IMR-90 (cell line): ENCODE results near the gene SIPA1L3. TPM values are rescaled to one million over a fixed set of nuclear protein-coding genes. Genes with fewer than 3 reads are reported as not detected.

Experiments
- ATAC-seq: fragments of 200-7000 bp; cut with Tn5 transposase; 2 replicates; pipeline ENCODE4 v1.9.1; 2020; ENCODE audit warnings: low read depth, mild to moderate bottlenecking, moderate library complexity
- BruUV-seq: library from RNA; stranded (reverse); fragments of 400-500 nt; replicated peaks from 2 replicates; lab custom pipeline; 2021; lab: Mats Ljungman, UMichigan
- CTCF ChIA-PET: fragments of 300-600 bp; formaldehyde crosslinking; extraction: SDS; loops from one replicate; lab custom pipeline; 2021; ENCODE audit warnings: antibody characterized with exemption; lab: Yijun Ruan, JAX
- POLR2A ChIA-PET: fragments of 300-600 bp; sonication (Branson Sonifier 250); formaldehyde crosslinking; loops from one replicate; lab custom pipeline; 2022; ENCODE audit warnings: antibody characterized with exemption; ENCODE audit not compliant: unreplicated experiment; lab: Charles Lee
- DNase-seq: peaks from one replicate; pipeline ENCODE4 v3.0.0; 2013
- H2AFZ ChIP-seq: replicated peaks from 2 replicates; pipeline ENCODE3; 2013; ENCODE audit warnings: low read length, mild to moderate bottlenecking; ENCODE audit not compliant: poor library complexity
- H2AK5ac ChIP-seq: 2 replicates; pipeline ENCODE4 v1.6.1; 2013; ENCODE audit warnings: low read depth, low read length, inconsistent platforms
- H2AK9ac ChIP-seq: replicated peaks from 2 replicates; pipeline ENCODE3; 2013; ENCODE audit warnings: mild to moderate bottlenecking, low read depth, low read length, moderate library complexity; ENCODE audit not compliant: poor library complexity
- H2BK120ac ChIP-seq: 2 replicates; pipeline ENCODE4 v1.6.1; 2013; ENCODE audit warnings: low read depth, low read length, inconsistent platforms
- H2BK15ac ChIP-seq: 3 replicates; pipeline ENCODE4 v1.6.1; 2013; ENCODE audit warnings: low read depth, low read length, inconsistent platforms
- H2BK20ac ChIP-seq: 2 replicates; pipeline ENCODE4 v1.6.1; 2013; ENCODE audit warnings: low read depth, mild to moderate bottlenecking, inconsistent platforms, low read length, moderate library complexity
- H2BK5ac ChIP-seq: 2 replicates; pipeline ENCODE4 v1.6.1; 2013; ENCODE audit warnings: mild to moderate bottlenecking, low read depth, low read length, inconsistent platforms; ENCODE audit not compliant: poor library complexity, severe bottlenecking
- H3K14ac ChIP-seq: replicated peaks from 2 replicates; pipeline ENCODE4 v1.6.1; 2013; ENCODE audit warnings: low read depth, low read length, inconsistent platforms
- H3K18ac ChIP-seq: 2 replicates; pipeline ENCODE4 v1.6.1; 2013; ENCODE audit warnings: low read depth, low read length, control low read depth
- H3K23ac ChIP-seq: 2 replicates; pipeline ENCODE4 v1.6.1; 2013; ENCODE audit warnings: low read depth, low read length, inconsistent platforms
- H3K27ac ChIP-seq: 2 replicates; pipeline ENCODE4 v1.5.1; 2013; ENCODE audit warnings: mild to moderate bottlenecking, control low read depth, low read length; ENCODE audit not compliant: insufficient read depth
- H3K27me3 ChIP-seq: 2 replicates; pipeline ENCODE4 v1.6.1; 2013; ENCODE audit warnings: low read length; ENCODE audit not compliant: control insufficient read depth, insufficient read depth
- H3K36me3 ChIP-seq: 2 replicates; pipeline ENCODE4 v1.6.1; 2013; ENCODE audit warnings: low read length, mixed read lengths; ENCODE audit not compliant: control insufficient read depth, insufficient read depth
- H3K4ac ChIP-seq: 2 replicates; pipeline ENCODE4 v1.6.1; 2013; ENCODE audit warnings: low read depth, low read length, inconsistent platforms
- H3K4me1 ChIP-seq: 2 replicates; pipeline ENCODE4 v1.6.1; 2013; ENCODE audit warnings: low read length, mixed read lengths; ENCODE audit not compliant: control insufficient read depth, insufficient read depth
- H3K4me2 ChIP-seq: 2 replicates; pipeline ENCODE4 v1.6.1; 2013; ENCODE audit warnings: low read depth, mild to moderate bottlenecking, control low read depth, low read length, moderate library complexity
- H3K4me3 ChIP-seq: 2 replicates; pipeline ENCODE4 v1.5.1; 2013; ENCODE audit warnings: low read depth, mild to moderate bottlenecking, control low read depth, low read length, moderate library complexity; ENCODE audit not compliant: insufficient read depth
- H3K56ac ChIP-seq: 2 replicates; pipeline ENCODE4 v1.6.1; 2013; ENCODE audit warnings: low read length, inconsistent platforms; ENCODE audit not compliant: insufficient read depth; ENCODE audit errors: extremely low read depth
- H3K79me1 ChIP-seq, 2 experiments: 2 replicates each; pipeline ENCODE4 v1.6.1; 2013; ENCODE audit warnings: low read length in 2 of 2, inconsistent platforms in 1 of 2, low read depth in 1 of 2
- H3K9ac ChIP-seq: 2 replicates; pipeline ENCODE4 v1.6.1; 2013; ENCODE audit warnings: low read depth, low read length, control low read depth
- H3K9me1 ChIP-seq: 2 replicates; pipeline ENCODE4 v1.6.1; 2013; ENCODE audit warnings: low read length, inconsistent platforms; ENCODE audit not compliant: insufficient read depth
- H3K9me3 ChIP-seq: 2 replicates; pipeline ENCODE4 v1.6.1; 2013; ENCODE audit warnings: low read length; ENCODE audit not compliant: control insufficient read depth, insufficient read depth
- H4K20me1 ChIP-seq: 2 replicates; pipeline ENCODE4 v1.6.1; 2013; ENCODE audit warnings: low read length, inconsistent platforms; ENCODE audit not compliant: insufficient read depth
- H4K5ac ChIP-seq: 2 replicates; pipeline ENCODE4 v1.6.1; 2013; ENCODE audit warnings: mild to moderate bottlenecking, low read depth, low read length, control low read depth
- H4K8ac ChIP-seq, 2 experiments: 2 replicates each; pipeline ENCODE4 v1.6.1; 2013; ENCODE audit warnings: low read depth in 2 of 2, low read length in 2 of 2, control low read depth in 1 of 2, inconsistent platforms in 1 of 2
- H4K91ac ChIP-seq: 2 replicates; pipeline ENCODE4 v1.6.1; 2013; ENCODE audit warnings: low read depth, low read length, inconsistent platforms; ENCODE audit not compliant: insufficient read depth
- BHLHE40 ChIP-seq: fragments of 150-350 bp; IDR thresholded peaks from 2 replicates; pipeline ENCODE4 v1.6.1; 2016; ENCODE audit warnings: mild to moderate bottlenecking, low read depth, low read length
- CHD1 ChIP-seq: IDR thresholded peaks from 2 replicates; pipeline ENCODE4 v1.6.1; 2012; ENCODE audit warnings: low read depth, low read length, improper control_type of control experiment
- dilution Hi-C: fragments of 300-500 bp; cut with HindIII; formaldehyde crosslinking; loops from one replicate; pipeline ENCODE4 v1.14.3; 2018; ENCODE audit warnings: low sequenced_read_pairs; ENCODE audit not compliant: unreplicated experiment
- in situ Hi-C: fragments of 300-500 bp; cut with MboI; formaldehyde crosslinking; loops from 3 replicates; pipeline ENCODE4 v1.14.3; 2019; ENCODE audit warnings: low sequenced_read_pairs, inconsistent platforms, mixed read lengths
- intact Hi-C: fragments of 100-400 bp; cut with micrococcal nuclease; formaldehyde crosslinking; loops from 2 replicates; pipeline ENCODE4 v1.10.0; 2022
- polyA plus RNA-seq, 3 experiments: library from polyadenylated mRNA; depleted of rRNA; stranded (reverse); fragments of >200 nt; gene quantifications; 2 replicates each; pipeline ENCODE4 v1.2.3, GENCODE V29; 2012; ENCODE audit warnings: low replicate concordance in 1 of 3
- total RNA-seq: library from RNA; depleted of rRNA; stranded (reverse); fragments of >200 nt; gene quantifications from 2 replicates; pipeline ENCODE4 v1.2.3, GENCODE V29; 2012

SIPA1L3 gene
- total and polyA plus RNA-seq, 2 of the 4 experiments (the other 2 are of a cell fraction): 4.1 to 9.4 TPM

GRCh38 chr19:38250428-38250820 is 343.4 kb downstream of the SIPA1L3 start:
- TF ChIP-seq CHD1: no peak
- TF ChIP-seq BHLHE40: no peak
- H3K4me1 ChIP-seq: peaks cover 33% of the 10 kb centered on the region
- H2BK20ac ChIP-seq: no peak overlapping the region
- dilution Hi-C loops: no loop called here
- no peak overlapping the region for H2AK9ac ChIP-seq
- no peak overlapping the region; the same call in 2 of the 3 replicates for H2BK15ac ChIP-seq
- no peak overlapping the region for H2BK5ac ChIP-seq
- H4K5ac ChIP-seq: no peak overlapping the region
- peak overlapping the region in 1 of 2 experiments; percentile 83; a peak in 1 of 4 replicates for H4K8ac ChIP-seq
- H2BK120ac ChIP-seq: no peak overlapping the region
- H3K14ac ChIP-seq: no peak overlapping the region
- no peak for DNase-seq
- ATAC-seq: no peak
- H3K27ac ChIP-seq: no peak overlapping the region
- H4K91ac ChIP-seq: no peak overlapping the region; the same call in 1 of the 2 replicates
- in situ Hi-C loops: no loop called here
- no peak overlapping the region for H2AFZ ChIP-seq
- peaks cover 3% of the 10 kb centered on the region; the same call in 1 of the 2 replicates for H3K9me1 ChIP-seq
- H3K27me3 ChIP-seq: no peaks in the 10 kb centered on the region
- ChIA-PET POLR2A (no interaction called here), CTCF (interaction anchor here (1.0 to 1.5 kb wide), 2 partner anchors 16 to 80 kb away, joined by 4 read pairs; no protein-coding TSS in a partner anchor)
- no peaks in the 10 kb centered on the region for H3K79me1 ChIP-seq
- no peak overlapping the region for H3K4me2 ChIP-seq
- H3K56ac ChIP-seq: no peak overlapping the region
- intact Hi-C loops: no loop called here
- BruUV-seq: no TSS peak
- peak overlapping the region; percentile 70 for H3K4ac ChIP-seq
- no peaks in the 10 kb centered on the region for H4K20me1 ChIP-seq
- H3K36me3 ChIP-seq: no peaks in the 10 kb centered on the region
- no peak overlapping the region for H3K18ac ChIP-seq
- peak overlapping the region; percentile 64; the same call in 1 of the 2 replicates for H2AK5ac ChIP-seq
- H3K4me3 ChIP-seq: no peak overlapping the region
- no peak overlapping the region for H3K9ac ChIP-seq
- H3K9me3 ChIP-seq: no peaks in the 10 kb centered on the region
- no peak overlapping the region for H3K23ac ChIP-seq
